Measurements from ENCODE around the gene HIP1R.

- no peak for TF ChIP-seq EP300 (IDR thresholded peaks at IDR 0.05)
- no peak for TF ChIP-seq CTCF (IDR thresholded peaks at IDR 0.05)
- TF ChIP-seq POLR2A (IDR thresholded peaks at IDR 0.05) = no peak
Measured at GRCh38 chr12:122852336-122853275, 17.3 kb downstream of the HIP1R start.
